ENCODE data around the gene BACH1.

DNA sequence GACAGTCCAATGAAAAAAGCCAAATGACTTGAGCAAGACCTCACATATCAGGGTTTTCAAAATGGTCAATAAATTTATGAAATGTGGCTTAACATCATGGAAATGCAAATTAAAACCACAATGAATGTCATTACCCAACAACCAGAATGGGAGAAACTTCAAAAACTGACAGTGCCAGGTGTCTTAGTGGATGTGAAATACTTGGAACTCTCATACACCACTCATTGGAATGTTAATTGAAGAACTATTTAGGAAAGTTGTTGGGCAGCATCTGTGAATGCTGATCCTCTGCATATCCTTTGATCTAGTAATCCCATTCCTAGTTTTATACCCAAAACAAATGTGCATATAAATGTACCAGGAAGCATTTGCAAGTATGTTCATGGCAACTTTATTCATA lies 19.2 kb upstream of the BACH1 start:
- TF ChIP-seq, protein P1, sequence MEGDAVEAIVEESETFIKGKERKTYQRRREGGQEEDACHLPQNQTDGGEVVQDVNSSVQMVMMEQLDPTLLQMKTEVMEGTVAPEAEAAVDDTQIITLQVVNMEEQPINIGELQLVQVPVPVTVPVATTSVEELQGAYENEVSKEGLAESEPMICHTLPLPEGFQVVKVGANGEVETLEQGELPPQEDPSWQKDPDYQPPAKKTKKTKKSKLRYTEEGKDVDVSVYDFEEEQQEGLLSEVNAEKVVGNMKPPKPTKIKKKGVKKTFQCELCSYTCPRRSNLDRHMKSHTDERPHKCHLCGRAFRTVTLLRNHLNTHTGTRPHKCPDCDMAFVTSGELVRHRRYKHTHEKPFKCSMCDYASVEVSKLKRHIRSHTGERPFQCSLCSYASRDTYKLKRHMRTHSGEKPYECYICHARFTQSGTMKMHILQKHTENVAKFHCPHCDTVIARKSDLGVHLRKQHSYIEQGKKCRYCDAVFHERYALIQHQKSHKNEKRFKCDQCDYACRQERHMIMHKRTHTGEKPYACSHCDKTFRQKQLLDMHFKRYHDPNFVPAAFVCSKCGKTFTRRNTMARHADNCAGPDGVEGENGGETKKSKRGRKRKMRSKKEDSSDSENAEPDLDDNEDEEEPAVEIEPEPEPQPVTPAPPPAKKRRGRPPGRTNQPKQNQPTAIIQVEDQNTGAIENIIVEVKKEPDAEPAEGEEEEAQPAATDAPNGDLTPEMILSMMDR (IDR thresholded peaks at IDR 0.05; ENCODE audit: low read length) = no peak
- no peak for TF ChIP-seq EZH2phosphoT487 (IDR thresholded peaks at IDR 0.05; ENCODE audit: low read length)
